Endothelial cell of umbilical vein (primary cell): ENCODE results near the gene PSMA7. TPM values are rescaled to one million over a fixed set of nuclear protein-coding genes. Genes with fewer than 3 reads are reported as not detected.

Source experiments
- BruUV-seq: library from RNA; stranded (reverse); fragments of 400-500 nt; replicated peaks from 2 replicates; lab custom pipeline; 2021; lab: Mats Ljungman, UMichigan
- CTCF ChIA-PET: fragments of 300-600, 350-600 bp; sonication (Branson Sonifier 250); formaldehyde crosslinking; loops from one replicate; lab custom pipeline; 2021; ENCODE audit warnings: antibody characterized with exemption, inconsistent platforms; lab: Charles Lee
- POLR2A ChIA-PET: fragments of 300-600, 350-600 bp; sonication (Branson Sonifier 250); formaldehyde crosslinking; loops from one replicate; lab custom pipeline; 2021; ENCODE audit warnings: antibody characterized with exemption, inconsistent platforms; lab: Charles Lee
- DNase-seq: peaks from one replicate; pipeline ENCODE4 v3.0.0-alpha.2; 2011; ENCODE audit warnings: low read depth, low spot score
- FAIRE-seq: peaks from 2 replicates; lab custom pipeline; 2011; peaks lifted over from hg19 to GRCh38; lab: Jason Lieb, UNC
- H2AFZ ChIP-seq: 2 replicates; pipeline ENCODE4 v1.6.0; 2012; ENCODE audit warnings: low read depth, low read length, control low read depth, inconsistent platforms
- H3K27ac ChIP-seq: 2 replicates; pipeline ENCODE4 v1.5.1; 2011; ENCODE audit warnings: low read depth, mild to moderate bottlenecking, control low read depth, low read length, moderate library complexity; ENCODE audit not compliant: insufficient read depth
- H3K27me3 ChIP-seq, 2 experiments: 2 replicates each; pipeline versions ENCODE4 v1.6.0 to v1.6.1; 2011; ENCODE audit warnings: low read length in 2 of 2, mixed read lengths in 1 of 2; ENCODE audit not compliant: control insufficient read depth in 2 of 2, insufficient read depth in 2 of 2
- H3K36me3 ChIP-seq, 2 experiments: 2 replicates in 1 of 2; 3 replicates in 1 of 2; pipeline ENCODE4 v1.5.1; 2011; ENCODE audit warnings: low read length in 2 of 2, mild to moderate bottlenecking in 1 of 2, moderate library complexity in 1 of 2; ENCODE audit not compliant: control insufficient read depth in 2 of 2, insufficient read depth in 2 of 2; ENCODE audit errors: extremely low read depth in 1 of 2
- H3K4me1 ChIP-seq: 3 replicates; pipeline ENCODE4 v1.5.1; 2011; ENCODE audit warnings: mild to moderate bottlenecking, low read length; ENCODE audit not compliant: control insufficient read depth, insufficient read depth; ENCODE audit errors: extremely low read depth
- H3K4me2 ChIP-seq: 2 replicates; pipeline ENCODE4 v1.6.1; 2011; ENCODE audit warnings: low read length, control low read depth, mixed read lengths; ENCODE audit not compliant: insufficient read depth
- H3K4me3 ChIP-seq, 3 experiments: fragments of 200-600 bp in 1 of 3; sonication (generic), shearing (Covaris generic) in 1 of 3; replicated peaks in 1 of 3; 2 replicates each; pipeline ENCODE4 v1.5.1; 2011 to 2016; ENCODE audit warnings: control low read depth in 3 of 3, low read length in 3 of 3, mild to moderate bottlenecking in 2 of 3, inconsistent platforms in 1 of 3, low read depth in 1 of 3, moderate library complexity in 1 of 3; ENCODE audit not compliant: insufficient read depth in 1 of 3
- H3K79me2 ChIP-seq: 2 replicates; pipeline ENCODE4 v1.6.0; 2012; ENCODE audit warnings: low read length, inconsistent platforms; ENCODE audit not compliant: control insufficient read depth, insufficient read depth
- H3K9ac ChIP-seq: replicated peaks from 2 replicates; pipeline ENCODE3; 2011; ENCODE audit warnings: low read length, control low read depth; ENCODE audit not compliant: insufficient read depth; ENCODE audit errors: extremely low read depth
- H3K9me1 ChIP-seq: replicated peaks from 3 replicates; pipeline ENCODE4 v1.6.0; 2011; ENCODE audit warnings: mild to moderate bottlenecking, low read length; ENCODE audit not compliant: control insufficient read depth, insufficient read depth; ENCODE audit errors: extremely low read depth
- H3K9me3 ChIP-seq: replicated peaks from 2 replicates; pipeline ENCODE4 v1.5.1; 2012; ENCODE audit warnings: low read length, inconsistent platforms; ENCODE audit not compliant: control insufficient read depth, insufficient read depth
- H4K20me1 ChIP-seq: replicated peaks from 2 replicates; pipeline ENCODE3; 2011; ENCODE audit warnings: mild to moderate bottlenecking, low read length; ENCODE audit not compliant: control insufficient read depth, insufficient read depth; ENCODE audit errors: extremely low read depth
- EZH2 ChIP-seq: IDR thresholded peaks from 2 replicates; pipeline ENCODE4 v1.6.1; 2012; ENCODE audit warnings: borderline replicate concordance, low read depth, mild to moderate bottlenecking, moderate library complexity, low read length, inconsistent platforms; ENCODE audit not compliant: severe bottlenecking
- FOS ChIP-seq: IDR thresholded peaks from 2 replicates; pipeline ENCODE4 v1.6.1; 2011; ENCODE audit warnings: mild to moderate bottlenecking, low read length, moderate library complexity, borderline replicate concordance; ENCODE audit not compliant: insufficient read depth
- GATA2 ChIP-seq: IDR thresholded peaks from 2 replicates; pipeline ENCODE4 v1.7.0; 2011; ENCODE audit warnings: low read depth, mild to moderate bottlenecking, moderate library complexity, mixed read lengths, low read length; ENCODE audit not compliant: insufficient read length, insufficient read depth
- dilution Hi-C: fragments of 300-500 bp; cut with MboI; formaldehyde crosslinking; loops from one replicate; pipeline ENCODE4 v1.15.0; 2019; ENCODE audit warnings: low sequenced_read_pairs; ENCODE audit not compliant: extremely low pct_ligation_motif_present
- intact Hi-C: fragments of 100-400 bp; cut with micrococcal nuclease; formaldehyde crosslinking; loops from one replicate; pipeline ENCODE4 v1.10.0; 2022
- polyA plus RNA-seq, 4 experiments: library from polyadenylated mRNA; depleted of rRNA in 3 of 4; stranded (reverse) in 3 of 4; unstranded in 1 of 4; fragments of >200 nt; gene quantifications; 2 replicates each; pipeline versions ENCODE4 v1.2.1 to v1.2.3, GENCODE V29; 2011 to 2012; ENCODE audit warnings: missing spikeins in 1 of 4
- total RNA-seq: library from RNA; stranded (reverse); gene quantifications from 2 replicates; pipeline ENCODE4 v1.2.3, GENCODE V29; 2021

Gene PSMA7
- total and polyA plus RNA-seq, 2 donors (not counting 3 experiments of a cell fraction or from before 2014, with no cell fraction given), result 393 to 826 TPM

DNA sequence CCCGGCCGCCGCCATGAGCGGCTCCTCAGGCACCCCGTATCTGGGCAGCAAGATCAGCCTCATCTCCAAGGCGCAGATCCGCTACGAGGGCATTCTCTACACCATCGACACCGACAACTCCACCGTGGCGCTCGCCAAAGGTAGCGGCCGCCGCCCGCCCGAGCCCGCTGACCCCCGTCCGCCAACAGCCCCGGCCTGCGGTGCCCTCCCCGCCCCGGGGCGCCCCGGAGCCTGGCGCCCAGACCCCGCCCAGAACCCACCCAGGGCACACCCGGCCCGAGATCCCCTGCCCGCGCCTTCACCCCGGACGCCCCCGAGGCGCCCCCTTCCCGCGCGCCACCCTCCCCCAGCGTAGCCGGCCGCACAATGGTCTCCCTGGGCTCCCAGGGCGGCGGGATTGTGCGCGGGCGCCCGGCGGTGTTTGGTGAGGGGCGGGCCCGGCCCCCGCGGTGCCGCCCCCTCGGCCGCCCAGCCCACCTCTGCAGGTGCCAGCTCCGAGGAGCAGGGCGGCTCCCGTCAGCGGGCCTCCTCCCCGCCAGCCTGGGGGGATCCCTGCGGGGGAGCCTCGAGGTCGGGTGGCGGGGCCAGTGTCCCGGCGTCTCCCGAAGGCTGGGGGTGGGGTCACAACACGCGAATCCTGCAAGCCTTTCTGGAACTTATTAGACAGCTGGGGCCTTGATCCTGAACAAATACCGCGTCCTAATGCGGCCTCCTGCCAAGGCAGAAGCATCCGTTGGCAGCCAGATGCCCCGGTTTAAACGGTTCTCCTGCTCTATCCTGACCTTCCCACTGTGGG is 20.3 kb downstream of the PSMA7 start:
- Histone ChIP-seq H3K4me3 (peak overlapping the region; percentile 56 to 76 (median 65)), H3K79me2 (peaks cover 16% of the 10 kb centered on the region), H3K9me1 (no peaks in the 10 kb centered on the region), H3K27me3 (peaks cover 7% of the 10 kb centered on the region in 2 experiments), H3K9ac (peak overlapping the region; percentile 57), H3K4me2 (peak overlapping the region; percentile 79), H2AFZ (peak overlapping the region; percentile 88), H3K27ac (peak overlapping the region; percentile 22), H3K4me1 (peaks cover 11% of the 10 kb centered on the region), H4K20me1 (no peaks in the 10 kb centered on the region), H3K36me3 (peaks cover 9 to 22% of the 10 kb centered on the region in 2 experiments), H3K9me3 (no peaks in the 10 kb centered on the region)
- ChIA-PET CTCF (interaction anchor here (0.9 to 3.1 kb wide), 5 partner anchors 12 to 112 kb away, joined by 3 to 22 read pairs (median 10); no protein-coding TSS in a partner anchor), POLR2A (interaction anchor here (0.5 to 2.0 kb wide), 3 partner anchors 27 to 501 kb away, joined by 3 to 18 read pairs (median 3); partner anchors contain the start of gene TAF4)
- dilution Hi-C loops (no loop called here), intact Hi-C loops (loop anchor here (1.0 to 5.0 kb wide), 4 partner anchors 20 to 111 kb away; partner anchors contain the start of genes PSMA7 and SS18L1)
- FAIRE-seq, result peak; percentile 52
- DNase-seq, result peak; percentile 11
- TF ChIP-seq FOS, result no peak
- TF ChIP-seq EZH2, result no peak
- TF ChIP-seq GATA2, result no peak
- no TSS peak for BruUV-seq
